ENCODE data around the gene POFUT2.

DNA sequence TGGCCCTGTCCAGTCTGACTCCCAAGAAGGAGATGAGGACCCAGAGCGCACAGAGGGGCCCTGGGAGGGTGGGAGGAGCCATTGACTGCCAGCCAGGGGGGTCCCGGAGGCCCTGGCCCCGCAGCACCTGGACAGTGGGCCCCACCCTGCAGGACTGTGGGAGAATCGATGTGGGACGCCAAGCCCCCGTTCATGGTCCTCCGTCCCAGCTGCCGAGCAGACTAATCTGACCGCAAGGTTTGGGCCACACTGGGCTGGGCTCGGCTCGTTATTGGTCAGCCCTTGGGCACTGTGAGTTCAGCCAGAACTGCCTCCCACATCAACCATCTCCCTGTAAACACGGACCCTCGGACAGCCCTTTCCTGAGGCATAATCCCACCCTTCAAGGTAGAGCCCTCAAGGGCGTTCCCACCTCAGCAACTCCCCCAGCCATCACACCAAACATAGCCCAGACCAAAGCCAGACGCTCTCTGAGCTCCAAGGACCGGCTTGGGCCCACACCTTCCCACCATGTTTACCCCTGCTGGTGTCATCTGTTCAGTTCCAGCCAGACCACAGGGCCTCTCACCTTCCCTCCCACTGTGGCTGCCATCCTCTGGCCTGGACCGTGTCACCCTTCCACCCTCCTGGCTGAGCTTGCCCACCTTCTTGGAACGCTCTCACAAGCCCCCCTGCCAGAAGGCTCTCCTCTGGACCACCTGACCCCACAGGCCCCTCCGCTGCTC is 16.2 kb upstream of the POFUT2 start:
- TF ChIP-seq SMC3 (conservative IDR thresholded peaks at IDR 0.05; ENCODE audit: poor library complexity): no peak
- no peak for TF ChIP-seq EZH2 (IDR thresholded peaks at IDR 0.05; ENCODE audit: borderline replicate concordance, insufficient read depth, low read length, poor library complexity, severe bottlenecking)
- TF ChIP-seq, protein P1, sequence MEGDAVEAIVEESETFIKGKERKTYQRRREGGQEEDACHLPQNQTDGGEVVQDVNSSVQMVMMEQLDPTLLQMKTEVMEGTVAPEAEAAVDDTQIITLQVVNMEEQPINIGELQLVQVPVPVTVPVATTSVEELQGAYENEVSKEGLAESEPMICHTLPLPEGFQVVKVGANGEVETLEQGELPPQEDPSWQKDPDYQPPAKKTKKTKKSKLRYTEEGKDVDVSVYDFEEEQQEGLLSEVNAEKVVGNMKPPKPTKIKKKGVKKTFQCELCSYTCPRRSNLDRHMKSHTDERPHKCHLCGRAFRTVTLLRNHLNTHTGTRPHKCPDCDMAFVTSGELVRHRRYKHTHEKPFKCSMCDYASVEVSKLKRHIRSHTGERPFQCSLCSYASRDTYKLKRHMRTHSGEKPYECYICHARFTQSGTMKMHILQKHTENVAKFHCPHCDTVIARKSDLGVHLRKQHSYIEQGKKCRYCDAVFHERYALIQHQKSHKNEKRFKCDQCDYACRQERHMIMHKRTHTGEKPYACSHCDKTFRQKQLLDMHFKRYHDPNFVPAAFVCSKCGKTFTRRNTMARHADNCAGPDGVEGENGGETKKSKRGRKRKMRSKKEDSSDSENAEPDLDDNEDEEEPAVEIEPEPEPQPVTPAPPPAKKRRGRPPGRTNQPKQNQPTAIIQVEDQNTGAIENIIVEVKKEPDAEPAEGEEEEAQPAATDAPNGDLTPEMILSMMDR (IDR thresholded peaks at IDR 0.05; ENCODE audit: poor library complexity, severe bottlenecking): no peak
